ENCODE data around the gene COL10A1.

DNA sequence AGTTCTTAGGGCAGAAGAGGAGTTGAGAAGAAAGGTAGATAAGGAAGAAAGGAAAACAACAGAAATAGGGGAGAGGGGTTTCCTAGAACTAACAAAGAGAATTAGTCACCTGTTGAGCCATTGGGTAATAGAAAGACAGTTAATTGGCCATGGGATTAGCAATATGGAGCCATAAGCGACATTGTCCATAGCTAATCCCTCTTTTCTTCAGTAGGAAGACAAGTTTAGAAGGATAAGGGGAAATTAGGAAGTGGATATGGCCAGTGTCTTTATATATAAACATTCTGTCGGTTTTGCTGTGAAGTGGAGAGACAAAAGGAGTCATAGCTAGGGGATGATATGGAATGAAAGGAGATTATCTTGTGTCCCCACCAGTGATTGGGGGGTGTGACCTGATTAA, 43.9 kb upstream of the COL10A1 start:
- TF ChIP-seq, protein P1, sequence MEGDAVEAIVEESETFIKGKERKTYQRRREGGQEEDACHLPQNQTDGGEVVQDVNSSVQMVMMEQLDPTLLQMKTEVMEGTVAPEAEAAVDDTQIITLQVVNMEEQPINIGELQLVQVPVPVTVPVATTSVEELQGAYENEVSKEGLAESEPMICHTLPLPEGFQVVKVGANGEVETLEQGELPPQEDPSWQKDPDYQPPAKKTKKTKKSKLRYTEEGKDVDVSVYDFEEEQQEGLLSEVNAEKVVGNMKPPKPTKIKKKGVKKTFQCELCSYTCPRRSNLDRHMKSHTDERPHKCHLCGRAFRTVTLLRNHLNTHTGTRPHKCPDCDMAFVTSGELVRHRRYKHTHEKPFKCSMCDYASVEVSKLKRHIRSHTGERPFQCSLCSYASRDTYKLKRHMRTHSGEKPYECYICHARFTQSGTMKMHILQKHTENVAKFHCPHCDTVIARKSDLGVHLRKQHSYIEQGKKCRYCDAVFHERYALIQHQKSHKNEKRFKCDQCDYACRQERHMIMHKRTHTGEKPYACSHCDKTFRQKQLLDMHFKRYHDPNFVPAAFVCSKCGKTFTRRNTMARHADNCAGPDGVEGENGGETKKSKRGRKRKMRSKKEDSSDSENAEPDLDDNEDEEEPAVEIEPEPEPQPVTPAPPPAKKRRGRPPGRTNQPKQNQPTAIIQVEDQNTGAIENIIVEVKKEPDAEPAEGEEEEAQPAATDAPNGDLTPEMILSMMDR (IDR thresholded peaks at IDR 0.05; ENCODE audit: extremely low read depth in 1 of 2, insufficient read depth in 1 of 2, low read depth in 1 of 2, low read length in 2 of 2) = no peak
- TF ChIP-seq JUN (IDR thresholded peaks at IDR 0.05; ENCODE audit: borderline replicate concordance, insufficient read depth, insufficient read length, low read depth) (no peak), POLR2A (IDR thresholded peaks at IDR 0.05; ENCODE audit: low read depth, low read length) (no peak), POLR2AphosphoS5 (IDR thresholded peaks at IDR 0.05; ENCODE audit: insufficient read depth, low read depth, low read length) (no peak), GATA2 (IDR thresholded peaks at IDR 0.05; ENCODE audit: insufficient read depth, insufficient read length, low read depth, low read length) (no peak), EZH2 (IDR thresholded peaks at IDR 0.05; ENCODE audit: borderline replicate concordance, low read depth, low read length, severe bottlenecking) (no peak), FOS (IDR thresholded peaks at IDR 0.05; ENCODE audit: borderline replicate concordance, insufficient read depth, low read length) (no peak), MYC (IDR thresholded peaks at IDR 0.05; ENCODE audit: low read depth, low read length) (no peak)
- TF ChIP-seq, protein P2, sequence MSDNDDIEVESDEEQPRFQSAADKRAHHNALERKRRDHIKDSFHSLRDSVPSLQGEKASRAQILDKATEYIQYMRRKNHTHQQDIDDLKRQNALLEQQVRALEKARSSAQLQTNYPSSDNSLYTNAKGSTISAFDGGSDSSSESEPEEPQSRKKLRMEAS (IDR thresholded peaks at IDR 0.05; ENCODE audit: insufficient read depth, insufficient read length) = no peak

Measured in endothelial cell of umbilical vein (primary cell).